Frontal cortex (tissue), 4 donors: Measurements from ENCODE around the gene ZXDA. TPM values are rescaled to one million over a fixed set of nuclear protein-coding genes. Genes with fewer than 3 reads are reported as not detected.

ENCODE experiments used
- DNase-seq, 2 donors: peaks; one replicate each; pipeline ENCODE4 v3.0.0; 2012; ENCODE audit warnings: low spot score in 2 of 2
- FAIRE-seq: peaks from 2 replicates; lab custom pipeline; 2012; peaks lifted over from hg19 to GRCh38; lab: Jason Lieb, UNC
- total RNA-seq: library from RNA; depleted of rRNA; stranded (reverse); fragments of >200 nt; gene quantifications from one replicate; pipeline ENCODE4 v1.2.3, GENCODE V29; 2014
- donor health status: control.
- donor health status: control.
- donor health status: control.

Gene ZXDA
- total RNA-seq, 1 donor from 2014 or later: 25.3 TPM

- DNase-seq (no peak), FAIRE-seq (no peak)
Measured at GRCh38 chrX:57871463-57871862, 38.8 kb downstream of the ZXDA start.

Other genes starting within 250 kb of the ZXDA start
- under 0.01 TPM for gene NLRP2B, start 230.2 kb downstream of the ZXDA start, total RNA-seq